HG03565 (cell line): Measurements from ENCODE around the gene POU2F1.
"Not testable (repeated sequence)": the region's sequence is repeated elsewhere in the genome, so short reads cannot be mapped to it uniquely, and the experiment has no call there.

Source experiments
- ATAC-seq: cut with Tn5 transposase; IDR thresholded peaks from one replicate; pipeline ENCODE4 v1.9.1; 2021; ENCODE audit warnings: mild to moderate bottlenecking, moderate library complexity; ENCODE audit not compliant: unreplicated experiment

POU2F1 gene

DNA sequence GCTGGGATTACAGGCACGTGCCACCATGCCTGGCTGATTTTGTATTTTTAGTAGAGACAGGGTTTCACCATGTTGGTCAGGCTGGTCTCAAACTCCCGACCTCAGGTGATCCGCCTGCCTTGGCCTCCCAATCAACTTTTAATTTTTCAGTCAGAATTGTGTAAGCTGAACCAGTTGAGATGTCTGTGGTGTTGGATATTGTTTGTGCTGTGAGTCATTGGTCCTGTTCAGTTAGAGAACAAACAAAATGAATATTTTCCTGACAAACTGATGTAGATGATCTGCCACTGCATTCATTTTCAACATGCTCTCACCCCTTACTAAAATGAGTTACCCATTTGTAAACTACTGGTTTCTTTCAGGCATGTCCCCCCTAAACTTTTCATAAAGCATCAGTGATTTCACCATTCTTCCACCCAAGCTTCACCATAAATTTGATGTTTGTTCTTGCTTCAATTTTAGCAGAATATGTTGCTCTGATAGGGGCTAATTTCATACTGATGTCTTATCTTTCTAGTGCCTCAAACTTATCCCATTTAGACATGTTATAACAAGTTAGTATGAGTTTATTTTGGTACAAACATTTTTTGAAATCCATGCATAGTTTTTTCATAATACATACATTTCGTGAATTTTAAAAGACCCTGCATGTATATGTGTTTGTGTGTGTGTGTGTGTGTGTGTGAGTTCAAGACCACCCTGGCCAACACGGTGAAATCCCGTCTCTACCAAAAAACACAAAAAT, 15.2 kb upstream of the POU2F1 start:
- ATAC-seq, result not testable (repeated sequence)

- ATAC-seq, result no peak
These were observed 14.4 kb upstream of the POU2F1 start for GRCh38 chr1:167206166-167206835.

DNA sequence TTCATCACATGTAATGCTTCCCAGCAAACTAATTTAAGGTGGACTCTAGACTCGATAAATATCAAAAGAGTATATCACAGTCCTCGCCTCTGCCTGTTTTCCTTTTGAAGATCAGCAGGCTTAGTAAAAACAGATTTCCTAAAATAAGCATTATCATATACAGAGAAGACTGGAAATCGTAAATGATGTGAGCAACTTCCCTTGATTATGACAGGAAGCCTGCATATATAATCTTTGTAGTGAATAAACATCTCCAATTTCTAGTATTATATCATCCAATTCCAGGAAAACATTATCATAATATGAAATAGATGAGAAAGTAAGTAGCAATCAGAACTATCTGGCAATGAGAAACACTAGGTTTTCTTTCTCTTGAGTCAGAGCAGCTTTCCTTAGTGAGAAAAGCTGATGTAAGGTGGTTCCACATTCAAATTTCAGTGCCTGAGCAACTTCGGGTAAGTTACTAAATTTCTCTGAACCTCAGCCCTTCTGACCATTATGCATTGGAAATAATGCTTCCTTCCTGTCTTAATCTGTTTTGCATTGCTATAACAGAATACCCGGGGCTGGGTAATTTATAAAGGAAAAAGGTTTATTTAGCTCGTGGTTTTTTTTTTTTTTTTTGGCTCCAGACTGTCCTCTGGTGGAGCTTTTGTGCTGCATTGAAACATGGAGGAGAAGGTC, 12.6 kb upstream of the POU2F1 start:
- ATAC-seq, result no peak

GRCh38 chr1:167208624-167208976, 12.1 kb upstream of the POU2F1 start:
- no peak for ATAC-seq

DNA sequence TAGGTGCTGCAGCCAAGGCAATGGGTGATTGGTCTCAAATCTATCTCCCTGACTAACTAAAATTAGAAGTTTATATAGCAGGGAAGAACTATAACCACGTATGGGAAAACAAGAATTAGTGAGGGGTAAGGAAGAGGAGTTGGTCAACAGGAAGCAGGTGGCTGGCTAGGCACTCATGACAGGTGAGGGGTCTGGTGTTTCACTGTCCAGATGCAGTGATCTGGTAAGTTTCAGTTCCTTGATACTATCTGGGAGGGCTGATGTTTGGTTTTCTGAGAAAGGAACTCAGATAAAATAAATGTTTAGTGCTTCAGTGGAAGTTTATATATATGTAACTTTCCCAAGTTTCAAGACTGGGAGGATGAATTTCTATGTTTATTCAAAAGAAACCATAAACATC, 11.6 kb upstream of the POU2F1 start:
- no peak for ATAC-seq

DNA sequence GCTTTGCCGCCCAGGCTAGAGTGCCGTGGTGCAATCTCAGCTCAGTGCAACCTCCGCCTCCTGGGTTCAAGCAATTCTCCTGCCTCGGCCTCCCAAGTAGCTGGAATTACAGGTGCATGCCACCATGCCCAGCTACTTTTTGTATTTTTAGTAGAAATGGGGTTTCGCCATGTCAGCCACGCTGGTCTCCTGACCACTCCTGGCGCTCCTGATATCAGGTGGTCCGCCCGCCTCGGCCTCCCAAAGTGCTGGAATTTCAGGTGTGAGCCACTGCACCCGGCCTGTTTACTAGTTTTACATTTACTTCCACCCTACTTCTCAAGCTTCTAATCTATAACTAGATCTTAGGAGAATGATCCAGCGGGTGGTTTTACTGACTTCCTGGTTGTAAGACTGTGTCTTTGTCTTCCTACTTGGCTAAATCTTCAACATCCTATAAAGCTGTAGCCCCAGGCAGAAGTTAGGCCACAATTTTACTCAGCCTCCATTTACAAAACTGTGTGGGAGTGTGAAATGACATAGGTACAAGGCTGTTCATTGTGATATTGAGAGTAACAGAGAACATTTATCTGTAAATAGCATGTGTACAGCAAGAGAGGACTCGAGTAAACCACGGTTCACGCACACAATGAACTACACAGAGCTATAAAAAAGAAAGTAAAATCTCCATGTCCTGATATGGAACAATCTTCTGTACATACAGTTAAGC, 9.6 kb upstream of the POU2F1 start:
- no peak for ATAC-seq

DNA sequence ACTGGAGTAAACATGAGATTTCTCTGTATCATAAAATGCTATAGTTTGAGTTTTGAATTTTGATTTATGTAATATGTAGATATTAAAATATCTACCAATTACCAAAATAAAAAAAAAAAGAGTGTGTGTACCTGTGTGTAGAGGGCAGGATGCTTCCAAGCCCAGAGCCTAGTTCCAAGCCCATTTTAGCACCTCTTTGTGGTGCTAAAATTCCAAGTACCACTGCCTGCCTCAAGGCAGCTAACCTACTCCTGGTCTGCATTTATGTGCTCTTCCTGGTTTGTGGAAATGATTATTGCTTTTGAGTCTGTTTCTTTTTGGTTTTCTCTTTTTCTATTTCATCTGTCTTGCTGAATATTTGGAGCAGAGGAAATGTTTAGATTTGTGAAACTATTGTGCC, 8.7 kb upstream of the POU2F1 start:
- no peak for ATAC-seq

- no peak for ATAC-seq
These were observed 3.9 kb upstream of the POU2F1 start for GRCh38 chr1:167216809-167217208.

DNA sequence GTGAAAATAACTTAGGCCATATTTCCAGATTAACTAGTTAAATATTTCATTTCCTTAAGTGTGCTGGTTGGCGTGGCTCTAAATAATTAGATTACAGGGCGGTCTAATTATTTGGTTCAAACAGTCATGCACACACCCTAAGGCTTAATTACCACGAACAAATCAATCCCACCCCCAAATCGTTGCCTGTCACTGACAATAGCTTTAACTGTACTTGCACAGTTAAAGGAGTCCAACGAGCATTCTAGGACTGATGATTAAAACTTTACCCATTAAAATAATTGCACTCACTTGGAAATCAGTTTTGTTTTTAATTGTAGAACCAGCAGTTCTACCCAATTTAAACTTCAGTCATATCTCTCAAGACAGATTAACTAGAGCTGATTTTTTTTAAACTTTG, 1.5 kb upstream of the POU2F1 start:
- ATAC-seq, result no peak

- peak; percentile 21 for ATAC-seq
These were observed 795 bp upstream of the POU2F1 start for GRCh38 chr1:167219646-167220536.

DNA sequence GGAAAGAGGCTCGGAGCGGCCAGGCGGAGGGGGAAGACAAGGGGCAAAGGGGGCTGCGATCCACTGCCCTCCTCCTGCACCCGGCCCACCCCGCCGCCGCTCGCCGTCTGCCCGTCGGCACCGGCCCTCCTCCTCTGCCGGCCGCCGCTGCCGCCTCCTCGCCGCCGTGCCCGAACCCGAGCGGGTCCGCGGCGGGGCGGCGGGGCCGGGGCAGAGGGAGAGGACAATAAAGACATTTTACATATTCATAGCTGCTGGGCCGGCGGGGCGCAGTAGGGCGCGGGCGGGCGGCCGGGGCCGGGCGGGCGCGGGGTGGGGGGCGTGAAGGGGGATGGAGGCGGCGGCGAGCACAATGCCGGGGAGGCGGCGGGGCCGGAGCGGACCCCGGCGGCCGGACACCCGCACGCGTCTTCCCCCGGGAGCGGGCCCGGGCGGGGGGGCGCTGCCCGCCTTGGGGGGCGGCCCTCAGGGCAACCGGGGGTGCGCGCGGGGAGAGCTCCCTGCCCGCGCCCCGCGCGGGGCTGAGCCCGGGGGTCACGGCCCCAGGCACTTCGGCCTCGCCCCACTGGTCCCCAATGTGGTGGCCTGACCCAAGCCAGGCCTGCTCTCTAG, 546 bp downstream of the POU2F1 start:
- ATAC-seq, result peak; percentile 3

DNA sequence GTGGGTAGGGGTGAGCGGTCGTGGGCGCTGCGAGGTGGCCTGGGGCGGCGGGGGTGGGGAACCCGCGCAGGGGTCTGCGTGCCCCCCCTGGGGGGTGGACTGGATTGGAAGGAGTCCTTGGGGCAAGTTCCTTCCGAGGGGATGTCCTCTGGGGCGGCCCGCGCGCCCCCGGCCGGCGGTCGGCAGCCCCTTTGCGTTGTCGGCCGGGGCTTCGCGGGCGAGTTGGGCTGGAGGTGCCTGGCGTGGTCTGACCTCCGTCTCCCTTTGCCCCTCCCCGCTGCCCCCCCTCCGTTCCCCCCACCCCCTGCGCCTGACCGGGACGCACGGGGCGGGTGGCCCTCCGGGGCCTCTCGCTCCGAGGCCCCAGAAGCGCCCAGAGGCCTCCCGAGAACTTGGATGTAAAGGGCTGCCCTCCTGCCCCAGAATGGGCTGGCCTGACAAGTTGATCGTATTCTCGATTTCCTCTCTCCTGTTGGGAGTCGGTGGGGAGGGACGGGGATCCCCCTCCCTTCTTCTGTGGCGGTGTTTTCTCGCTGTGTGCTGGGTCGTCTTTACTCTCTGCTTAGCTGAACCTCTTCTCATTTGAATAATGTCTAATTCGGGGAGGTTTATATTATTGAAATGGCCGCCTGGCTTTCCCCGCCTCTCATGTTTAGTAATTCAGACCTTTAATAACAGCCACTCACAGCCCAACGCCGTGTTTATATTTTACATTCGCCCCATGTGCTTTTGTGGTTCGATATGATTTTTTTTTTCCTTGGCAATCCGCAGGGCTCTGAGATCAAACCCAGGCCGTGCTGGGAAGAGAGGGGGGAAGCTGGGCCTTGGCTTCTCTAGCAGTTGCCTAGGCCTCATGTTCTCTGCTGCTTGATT, 1.3 kb downstream of the POU2F1 start:
- peak; percentile 41 for ATAC-seq

- ATAC-seq, result no peak
These were observed 2.7 kb downstream of the POU2F1 start for GRCh38 chr1:167223144-167224103.

DNA sequence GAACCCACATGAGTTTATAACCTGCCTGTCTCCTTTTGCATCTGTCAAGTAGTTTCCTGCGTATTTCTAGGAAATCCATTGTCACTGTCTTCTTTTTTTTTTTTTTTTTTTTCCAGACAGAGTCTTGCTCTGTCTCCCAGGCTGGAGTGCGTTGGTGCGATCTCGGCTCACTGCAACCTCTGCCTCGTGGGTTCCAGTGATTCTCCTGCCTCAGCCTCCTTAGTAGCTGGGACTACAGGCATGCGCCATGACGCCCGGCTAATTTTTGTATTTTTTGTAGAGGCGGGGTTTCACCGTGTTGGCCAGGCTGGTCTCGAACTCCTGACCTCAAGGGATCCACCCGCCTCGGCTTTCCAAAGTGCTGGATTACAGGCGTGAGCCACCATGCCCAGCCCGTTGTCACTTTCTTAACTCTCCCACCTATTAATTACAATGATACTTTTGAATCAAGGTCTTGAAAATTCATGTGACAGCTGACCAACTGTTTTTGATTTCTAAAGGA, 4.1 kb downstream of the POU2F1 start:
- not testable (repeated sequence) for ATAC-seq

DNA sequence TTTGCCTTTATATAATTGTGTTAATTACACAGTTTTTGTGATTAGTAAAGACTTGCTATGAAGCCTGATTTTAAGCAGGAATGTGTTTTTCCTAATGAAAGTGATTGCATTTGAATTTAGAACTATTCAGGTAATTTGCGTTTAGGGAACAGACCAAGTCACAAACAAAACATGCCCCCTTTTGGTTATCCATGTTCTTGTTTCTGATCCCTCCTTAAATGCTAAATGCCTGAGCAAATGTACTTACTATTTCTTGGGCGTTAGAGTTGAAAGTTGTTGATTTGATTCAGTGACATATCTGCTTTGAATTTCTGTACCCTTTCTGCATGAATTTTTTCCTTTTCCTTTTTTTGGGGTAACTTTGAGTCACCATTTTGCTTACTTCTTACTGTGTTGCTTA, 5.2 kb downstream of the POU2F1 start:
- no peak for ATAC-seq

DNA sequence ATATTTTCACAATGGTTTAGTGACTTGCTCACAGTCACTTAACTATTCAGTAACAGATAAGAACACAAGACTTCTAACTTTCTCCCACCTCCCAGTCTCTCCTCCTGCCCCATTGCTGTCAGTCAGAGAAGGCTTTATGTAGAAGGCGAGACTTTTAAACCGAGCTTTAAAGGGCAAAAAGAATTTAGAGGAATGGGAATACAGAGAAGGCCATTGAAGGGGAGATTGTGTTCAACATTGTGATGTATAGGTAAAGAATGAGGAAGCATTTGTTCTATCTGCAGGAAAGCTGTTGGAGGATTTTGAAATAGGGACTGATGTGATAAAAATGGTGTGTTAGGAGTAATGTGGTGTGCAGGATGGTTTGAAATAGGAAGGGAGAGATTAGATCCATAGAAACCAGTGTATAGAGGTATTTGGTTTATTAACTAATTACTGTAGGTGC, 7.3 kb downstream of the POU2F1 start:
- no peak for ATAC-seq

DNA sequence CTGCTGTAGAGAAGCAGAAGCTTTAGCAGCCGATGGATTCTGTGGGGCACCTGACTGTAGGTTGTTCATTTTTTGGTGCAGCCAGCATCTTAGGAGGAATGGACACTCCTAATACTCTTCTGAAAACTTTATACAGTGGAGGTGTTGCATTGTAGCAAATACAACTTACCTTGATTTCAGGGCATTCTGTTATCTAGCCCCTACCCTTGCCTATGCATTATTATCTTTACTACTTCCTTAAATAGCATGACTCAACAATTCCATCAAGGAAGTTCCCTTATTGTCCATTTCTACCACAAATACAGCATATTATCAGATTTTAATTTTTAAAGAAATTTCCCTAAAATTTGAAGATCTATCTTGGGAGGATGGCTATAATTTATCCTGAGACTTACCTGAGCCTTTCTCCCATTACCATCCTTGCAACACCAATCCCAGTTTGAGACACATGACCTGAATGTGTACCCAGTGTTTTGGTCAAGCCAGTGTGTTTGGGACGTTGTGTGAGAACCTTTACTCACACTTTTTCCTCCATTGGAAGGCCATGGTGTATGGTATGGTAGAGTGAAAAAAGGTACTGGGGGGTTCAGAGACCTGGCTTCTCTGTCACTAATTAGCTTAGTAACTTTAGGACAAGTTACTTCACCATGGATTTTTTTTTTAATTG, 9.2 kb downstream of the POU2F1 start:
- no peak for ATAC-seq
